ENCODE data around the gene FABP1. TPM values are rescaled to one million over a fixed set of nuclear protein-coding genes. Genes with fewer than 3 reads are reported as not detected.

The FABP1 gene
- total RNA-seq, 4 donors from 2014 or later: 1,053 to 3,583 (median 2,025) TPM

GRCh38 chr2:88172882-88173281 lies 45.0 kb upstream of the FABP1 start:
- Histone ChIP-seq H3K9me3 (no peaks in the 10 kb centered on the region), H3K4me3 (no peak overlapping the region), H3K4me1 (peaks cover 3 to 16% (median 7%) of the 10 kb centered on the region in 4 donors), H3K27me3 (no peaks in the 10 kb centered on the region), H3K27ac (no peak overlapping the region), H3K36me3 (no peaks in the 10 kb centered on the region)
- 91 to 100% methylated on average over 1 to 6 of the region's 6 CpGs for WGBS, 2 donors (ENCODE audit: low coverage in 1 of 2)
- TF ChIP-seq EP300 (IDR thresholded peaks at IDR 0.05; ENCODE audit: low read depth): no peak
- no peak for TF ChIP-seq CTCF (IDR thresholded peaks at IDR 0.05)
- in situ Hi-C loops (cut with MboI; ENCODE audit: low pct_ligation_motif_present in 1 of 4, low pct_unique_long_range_greater_than_20kb in 1 of 4, low sequenced_read_pairs in 3 of 4): no loop called here
- intact Hi-C loops (cut with DNase I; ENCODE audit: low total_unique reads): no loop called here
- no peak for DNase-seq

GRCh38 chr2:88171966-88172365 lies 44.1 kb upstream of the FABP1 start:
- 82% methylated on average over 1 of the region's 1 CpG; no CpG with 5 or more reads in 1 of the 2 donors for WGBS, 2 donors (ENCODE audit: low coverage in 1 of 2)
- in situ Hi-C loops (cut with MboI; ENCODE audit: low pct_ligation_motif_present in 1 of 4, low pct_unique_long_range_greater_than_20kb in 1 of 4, low sequenced_read_pairs in 3 of 4): no loop called here
- no peak overlapping the region for H3K4me3 ChIP-seq
- TF ChIP-seq POLR2A (IDR thresholded peaks at IDR 0.05) (no peak), EP300 (IDR thresholded peaks at IDR 0.05; ENCODE audit: low read depth) (no peak), POLR2AphosphoS5 (IDR thresholded peaks at IDR 0.05) (no peak), CTCF (IDR thresholded peaks at IDR 0.05) (no peak)
- intact Hi-C loops (cut with DNase I; ENCODE audit: low total_unique reads): no loop called here
- H3K27me3 ChIP-seq: no peaks in the 10 kb centered on the region
- H3K27ac ChIP-seq: no peak overlapping the region
- peaks cover 3 to 16% (median 7%) of the 10 kb centered on the region in 4 donors for H3K4me1 ChIP-seq
- no peaks in the 10 kb centered on the region for H3K9me3 ChIP-seq
- no peak for DNase-seq
- H3K36me3 ChIP-seq: no peaks in the 10 kb centered on the region

GRCh38 chr2:88170472-88170892 lies 42.6 kb upstream of the FABP1 start:
- 2% methylated on average over 36 of the region's 37 CpGs; no CpG with 5 or more reads in 1 of the 2 donors for WGBS, 2 donors (ENCODE audit: low coverage in 1 of 2)
- Histone ChIP-seq H3K36me3 (no peaks in the 10 kb centered on the region), H3K27ac (peak overlapping the region; percentile 70 to 90 (median 84)), H3K4me1 (peaks cover 3 to 22% (median 7%) of the 10 kb centered on the region in 4 donors), H3K9me3 (no peaks in the 10 kb centered on the region), H3K27me3 (no peaks in the 10 kb centered on the region), H3K4me3 (peak overlapping the region; percentile 58 to 72 (median 66))
- no peak for TF ChIP-seq EP300 (IDR thresholded peaks at IDR 0.05; ENCODE audit: low read depth)
- no peak for TF ChIP-seq CTCF (IDR thresholded peaks at IDR 0.05)
- TF ChIP-seq POLR2AphosphoS5 (IDR thresholded peaks at IDR 0.05): no peak
- no peak for TF ChIP-seq POLR2A (IDR thresholded peaks at IDR 0.05)
- in situ Hi-C loops (cut with MboI; ENCODE audit: low pct_ligation_motif_present in 1 of 4, low pct_unique_long_range_greater_than_20kb in 1 of 4, low sequenced_read_pairs in 3 of 4): no loop called here
- DNase-seq: no peak
- intact Hi-C loops (cut with DNase I; ENCODE audit: low total_unique reads): no loop called here

GRCh38 chr2:88168386-88168785 lies 40.5 kb upstream of the FABP1 start:
- 87 to 92% methylated on average over 4 to 7 of the region's 7 CpGs for WGBS, 2 donors (ENCODE audit: low coverage in 1 of 2)
- TF ChIP-seq POLR2AphosphoS5 (IDR thresholded peaks at IDR 0.05) (no peak), POLR2A (IDR thresholded peaks at IDR 0.05) (no peak), EP300 (IDR thresholded peaks at IDR 0.05; ENCODE audit: low read depth) (no peak), CTCF (IDR thresholded peaks at IDR 0.05) (no peak)
- DNase-seq: no peak
- Histone ChIP-seq H3K9me3 (no peaks in the 10 kb centered on the region), H3K27me3 (no peaks in the 10 kb centered on the region), H3K27ac (peak overlapping the region in 3 of 4 donors; percentile 4 to 90 (median 81)), H3K4me3 (no peak overlapping the region), H3K36me3 (no peaks in the 10 kb centered on the region), H3K4me1 (peaks cover 3 to 26% (median 7%) of the 10 kb centered on the region in 4 donors)
- in situ Hi-C loops (cut with MboI; ENCODE audit: low pct_ligation_motif_present in 1 of 4, low pct_unique_long_range_greater_than_20kb in 1 of 4, low sequenced_read_pairs in 3 of 4) (loop anchor here in 2 of 4 donors (10.0 kb wide), 1 partner anchor 114 kb away; the partner anchor contains the start of gene KRCC1 (in 2 of the 2)), intact Hi-C loops (cut with DNase I; ENCODE audit: low total_unique reads) (no loop called here)
